Left lobe of liver (tissue), 2 donors: Measurements from ENCODE around the gene TAF11. TPM values are rescaled to one million over a fixed set of nuclear protein-coding genes. Genes with fewer than 3 reads are reported as not detected.
"Not testable (repeated sequence)": the region's sequence is repeated elsewhere in the genome, so short reads cannot be mapped to it uniquely, and the experiment has no call there.

Experiments used
- ATAC-seq: fragments of 200-7000 bp; cut with Tn5 transposase; one replicate; pipeline ENCODE4 v1.9.1; 2020; ENCODE audit warnings: mild to moderate bottlenecking, moderate library complexity
- DNase-seq: peaks from one replicate; pipeline ENCODE4 v3.0.0-alpha.2; 2020; ENCODE audit warnings: low spot score
- total RNA-seq: library from RNA; stranded (reverse); gene quantifications from one replicate; pipeline ENCODE4 v1.2.1, GENCODE V29; 2021
- donor health status: DM: no; HTN: no; CAD: no; lungs with moderate emphysema.
- donor health status: DM: no; HTN: yes; CAD: no.

Gene TAF11
- total RNA-seq, 1 donor from 2014 or later, result 11.1 TPM

- DNase-seq, result no peak
- ATAC-seq, result no peak
These were observed 16.0 kb downstream of the TAF11 start for GRCh38 chr6:34871853-34872252.

- DNase-seq (no peak), ATAC-seq (no peak)
These were observed 20.4 kb downstream of the TAF11 start for GRCh38 chr6:34867484-34867883.

GRCh38 chr6:34866509-34866908 lies 21.3 kb downstream of the TAF11 start:
- ATAC-seq (peak; percentile 78), DNase-seq (no peak)

GRCh38 chr6:34865107-34865506 lies 22.7 kb downstream of the TAF11 start:
- peak; percentile 54 for ATAC-seq
- no peak for DNase-seq

- DNase-seq (no peak), ATAC-seq (no peak)
These were observed 23.8 kb downstream of the TAF11 start for GRCh38 chr6:34864007-34864406.

GRCh38 chr6:34860776-34861175 lies 27.1 kb downstream of the TAF11 start:
- ATAC-seq, result no peak
- no peak for DNase-seq

GRCh38 chr6:34859951-34860350 lies 27.9 kb downstream of the TAF11 start:
- peak; percentile 27 for ATAC-seq
- no peak for DNase-seq

GRCh38 chr6:34858681-34859080 lies 29.2 kb downstream of the TAF11 start:
- DNase-seq (no peak), ATAC-seq (peak; percentile 22)

- DNase-seq (no peak), ATAC-seq (no peak)
These were observed 32.4 kb downstream of the TAF11 start for GRCh38 chr6:34855463-34855862.

GRCh38 chr6:34852406-34853085 lies 35.3 kb downstream of the TAF11 start:
- ATAC-seq, result no peak

GRCh38 chr6:34851361-34851760 lies 36.5 kb downstream of the TAF11 start:
- ATAC-seq, result no peak
- no peak for DNase-seq

More at GRCh38 chr6:34852406-34853085, 35.3 kb downstream of the TAF11 start:
- no peak for DNase-seq

GRCh38 chr6:34849066-34849465 lies 38.8 kb downstream of the TAF11 start:
- not testable (repeated sequence) for DNase-seq, ATAC-seq

GRCh38 chr6:34839666-34840352 lies 48.0 kb downstream of the TAF11 start:
- DNase-seq, result no peak

GRCh38 chr6:34837528-34837927 lies 50.3 kb downstream of the TAF11 start:
- ATAC-seq, result no peak
- DNase-seq, result no peak

More at GRCh38 chr6:34839666-34840352, 48.0 kb downstream of the TAF11 start:
- ATAC-seq, result peak; percentile 28

- ATAC-seq (no peak), DNase-seq (no peak)
These were observed 51.4 kb downstream of the TAF11 start for GRCh38 chr6:34836451-34836850.

- ATAC-seq, result no peak
- DNase-seq, result no peak
These were observed 51.8 kb downstream of the TAF11 start for GRCh38 chr6:34836008-34836407.

- ATAC-seq, result no peak
- no peak for DNase-seq
These were observed 52.9 kb downstream of the TAF11 start for GRCh38 chr6:34834789-34835518.

- no peak for DNase-seq
- no peak for ATAC-seq
These were observed 54.9 kb downstream of the TAF11 start for GRCh38 chr6:34832942-34833341.

- no peak for ATAC-seq
These were observed 58.7 kb downstream of the TAF11 start for GRCh38 chr6:34829137-34829536.

More at GRCh38 chr6:34829137-34829536, 58.7 kb downstream of the TAF11 start:
- no peak for DNase-seq
